ENCODE results near the gene SLC66A1. TPM values are rescaled to one million over a fixed set of nuclear protein-coding genes. Genes with fewer than 3 reads are reported as not detected.

SLC66A1 gene
- total RNA-seq, 1 donor from 2014 or later: 11.1 TPM

DNA sequence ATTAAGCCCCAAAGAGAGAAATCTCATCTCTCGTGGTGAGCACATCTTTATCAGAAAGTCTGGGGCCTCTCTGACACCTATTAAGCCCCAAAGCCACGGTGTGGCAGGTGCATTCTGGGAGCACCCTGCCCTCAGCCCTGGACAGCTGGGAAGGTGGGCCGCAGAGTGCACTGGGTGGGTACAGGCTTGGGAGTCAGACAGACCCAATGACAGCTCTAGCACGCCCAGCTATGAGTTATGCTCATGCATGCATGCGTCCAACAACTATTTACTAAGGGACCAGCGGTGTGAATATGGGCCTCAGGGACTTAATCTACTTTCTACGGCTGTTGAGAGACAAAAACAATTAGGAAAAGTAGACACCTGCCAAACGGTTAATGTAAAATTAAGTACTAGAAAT, 46.6 kb downstream of the SLC66A1 start:
- peaks cover 0 to 3% of the 10 kb centered on the region in 2 donors for H3K4me1 ChIP-seq
- H3K27me3 ChIP-seq: no peaks in the 10 kb centered on the region
- no peak for DNase-seq (ENCODE audit: low spot score in 2 of 2)
- intact Hi-C loops (cut with DNase I): no loop called here
- no peaks in the 10 kb centered on the region for H3K9me3 ChIP-seq
- no peak overlapping the region for H3K27ac ChIP-seq
- no peak overlapping the region for H3K4me3 ChIP-seq
- peaks cover 32 to 38% of the 10 kb centered on the region in 2 donors for H3K36me3 ChIP-seq
- TF ChIP-seq, protein P1, sequence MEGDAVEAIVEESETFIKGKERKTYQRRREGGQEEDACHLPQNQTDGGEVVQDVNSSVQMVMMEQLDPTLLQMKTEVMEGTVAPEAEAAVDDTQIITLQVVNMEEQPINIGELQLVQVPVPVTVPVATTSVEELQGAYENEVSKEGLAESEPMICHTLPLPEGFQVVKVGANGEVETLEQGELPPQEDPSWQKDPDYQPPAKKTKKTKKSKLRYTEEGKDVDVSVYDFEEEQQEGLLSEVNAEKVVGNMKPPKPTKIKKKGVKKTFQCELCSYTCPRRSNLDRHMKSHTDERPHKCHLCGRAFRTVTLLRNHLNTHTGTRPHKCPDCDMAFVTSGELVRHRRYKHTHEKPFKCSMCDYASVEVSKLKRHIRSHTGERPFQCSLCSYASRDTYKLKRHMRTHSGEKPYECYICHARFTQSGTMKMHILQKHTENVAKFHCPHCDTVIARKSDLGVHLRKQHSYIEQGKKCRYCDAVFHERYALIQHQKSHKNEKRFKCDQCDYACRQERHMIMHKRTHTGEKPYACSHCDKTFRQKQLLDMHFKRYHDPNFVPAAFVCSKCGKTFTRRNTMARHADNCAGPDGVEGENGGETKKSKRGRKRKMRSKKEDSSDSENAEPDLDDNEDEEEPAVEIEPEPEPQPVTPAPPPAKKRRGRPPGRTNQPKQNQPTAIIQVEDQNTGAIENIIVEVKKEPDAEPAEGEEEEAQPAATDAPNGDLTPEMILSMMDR (IDR thresholded peaks at IDR 0.05): no peak

DNA sequence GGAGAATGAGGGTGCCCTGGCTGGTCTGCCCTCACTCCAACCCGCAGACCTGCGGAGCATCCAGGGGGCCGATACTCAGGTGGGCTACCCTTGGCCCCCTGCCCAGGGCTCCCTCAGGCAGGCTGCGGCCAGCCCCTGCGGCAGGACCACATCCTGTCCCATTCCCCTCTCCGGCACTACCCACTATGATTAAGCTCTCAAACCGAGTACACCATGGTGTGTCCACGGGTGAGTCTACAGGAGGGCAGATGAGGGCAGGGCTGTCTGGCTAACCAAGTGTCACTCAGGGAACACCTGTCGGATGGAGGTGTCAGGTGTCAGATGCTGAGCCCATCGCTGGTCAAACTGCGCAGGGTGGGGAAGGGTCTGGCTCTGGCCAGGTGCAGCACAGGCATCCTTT, 47.2 kb downstream of the SLC66A1 start:
- Histone ChIP-seq H3K4me3 (no peak overlapping the region), H3K4me1 (peaks cover 0 to 3% of the 10 kb centered on the region in 2 donors), H3K9me3 (no peaks in the 10 kb centered on the region), H3K27me3 (no peaks in the 10 kb centered on the region), H3K27ac (no peak overlapping the region), H3K36me3 (peaks cover 25 to 31% of the 10 kb centered on the region in 2 donors)
- TF ChIP-seq, protein P1 (IDR thresholded peaks at IDR 0.05): no peak
- intact Hi-C loops (cut with DNase I): no loop called here
- DNase-seq (ENCODE audit: low spot score in 2 of 2): no peak

DNA sequence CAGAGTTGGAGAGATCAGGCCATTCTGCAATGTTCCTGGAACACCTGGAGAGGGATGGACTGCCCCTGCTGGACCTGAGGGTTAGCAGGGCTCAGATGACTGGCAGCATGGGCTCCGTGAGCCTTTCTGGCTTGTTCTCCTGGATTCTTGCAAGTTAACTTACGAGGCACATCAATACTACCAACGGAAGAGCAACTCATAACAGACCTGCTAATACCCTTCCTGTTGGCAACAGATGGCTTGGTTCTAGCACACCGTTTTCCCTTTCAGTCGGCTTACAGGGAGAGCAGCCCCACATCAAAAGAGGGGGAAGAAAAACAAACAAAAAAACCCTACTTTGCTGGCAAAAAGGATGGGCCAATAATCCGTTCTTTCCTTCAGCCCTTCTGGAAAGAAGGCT, 47.9 kb downstream of the SLC66A1 start:
- intact Hi-C loops (cut with DNase I): no loop called here
- no peak overlapping the region for H3K27ac ChIP-seq

DNA sequence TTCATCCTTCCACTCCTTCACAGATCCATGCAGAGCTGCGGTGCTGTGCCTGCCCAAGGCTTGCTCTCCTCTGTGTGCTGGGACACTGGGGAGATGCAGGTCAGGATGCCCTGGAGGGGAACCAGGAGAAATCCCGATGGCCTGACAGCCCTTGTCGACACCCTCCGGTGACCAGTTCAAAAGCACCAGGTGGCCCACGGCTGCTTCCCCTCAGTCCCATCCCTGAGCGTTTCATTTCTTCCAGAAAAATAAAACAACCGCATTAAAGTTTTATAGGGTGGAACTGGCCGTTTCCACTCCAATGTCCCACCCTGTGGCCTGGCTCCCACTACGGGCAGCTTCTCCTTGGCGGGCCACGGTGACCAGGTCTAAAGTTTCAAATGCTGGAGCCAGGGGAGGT, 48.3 kb downstream of the SLC66A1 start:
- H3K9me3 ChIP-seq: no peaks in the 10 kb centered on the region
- H3K27ac ChIP-seq: no peak overlapping the region
- intact Hi-C loops (cut with DNase I): no loop called here
- no peaks in the 10 kb centered on the region for H3K27me3 ChIP-seq
- TF ChIP-seq, protein P1 (IDR thresholded peaks at IDR 0.05): no peak
- H3K4me1 ChIP-seq: peaks cover 0 to 3% of the 10 kb centered on the region in 2 donors
- no peak overlapping the region for H3K4me3 ChIP-seq
- peaks cover 15 to 25% of the 10 kb centered on the region in 2 donors for H3K36me3 ChIP-seq
- DNase-seq (ENCODE audit: low spot score in 2 of 2): no peak

More for the DNA sequence above, 47.9 kb downstream of the SLC66A1 start:
- TF ChIP-seq, protein P1 (IDR thresholded peaks at IDR 0.05): no peak
- H3K4me1 ChIP-seq: peaks cover 0 to 3% of the 10 kb centered on the region in 2 donors
- H3K4me3 ChIP-seq: no peak overlapping the region
- H3K9me3 ChIP-seq: no peaks in the 10 kb centered on the region
- no peak for DNase-seq (ENCODE audit: low spot score in 2 of 2)
- H3K27me3 ChIP-seq: no peaks in the 10 kb centered on the region
- peaks cover 19 to 26% of the 10 kb centered on the region in 2 donors for H3K36me3 ChIP-seq

DNA sequence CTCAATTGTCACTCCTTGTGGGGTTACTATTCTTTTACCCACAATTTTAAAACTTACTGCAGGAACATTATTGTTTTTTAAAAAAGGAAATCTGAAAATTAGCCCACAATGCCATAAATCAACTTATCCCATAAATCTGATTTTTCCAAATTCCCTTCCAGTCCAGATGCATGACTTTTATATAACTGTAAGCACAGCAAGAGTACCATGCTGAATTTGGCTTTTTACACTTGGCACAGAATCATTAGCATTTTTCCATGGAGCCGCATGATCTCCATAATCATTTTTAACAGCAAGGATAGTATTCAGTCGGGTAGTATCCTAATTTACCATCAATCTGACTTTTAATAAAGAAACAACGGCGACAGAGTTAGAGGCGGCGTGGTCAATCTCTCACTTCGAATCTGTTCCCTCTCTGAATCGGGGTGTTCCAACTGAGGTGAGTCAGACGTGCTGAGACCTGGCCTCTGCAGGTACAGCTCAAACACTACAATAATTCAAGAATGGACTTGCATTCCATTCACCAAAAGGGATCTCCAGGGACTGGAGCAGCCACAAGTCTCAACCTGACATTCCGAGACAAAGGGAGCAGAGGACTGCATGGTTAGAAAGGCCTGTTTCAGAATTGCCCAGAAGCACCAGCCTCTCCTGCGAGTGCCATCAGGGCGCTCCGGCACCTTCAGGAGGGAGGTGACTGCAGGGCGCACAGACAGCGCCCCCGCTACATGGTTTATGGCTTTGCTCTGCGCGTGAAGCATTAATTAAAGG, 48.9 kb downstream of the SLC66A1 start:
- Histone ChIP-seq H3K4me3 (no peak overlapping the region), H3K4me1 (peaks cover 0 to 3% of the 10 kb centered on the region in 2 donors), H3K27me3 (no peaks in the 10 kb centered on the region), H3K9me3 (no peaks in the 10 kb centered on the region), H3K36me3 (peaks cover 9 to 19% of the 10 kb centered on the region in 2 donors), H3K27ac (no peak overlapping the region)
- TF ChIP-seq, protein P1 (IDR thresholded peaks at IDR 0.05): no peak
- no peak for DNase-seq (ENCODE audit: low spot score in 2 of 2)
- intact Hi-C loops (cut with DNase I): no loop called here
